Activated CD4-positive, alpha-beta T cell treated with anti-CD3 and anti-CD28 coated beads for 24 hours (primary cell): ENCODE results near the gene SELENOO.

ENCODE experiments used
- DNase-seq, 2 donors: peaks; one replicate each; pipeline ENCODE4 v3.0.0-alpha.2; 2020; ENCODE audit warnings: low read depth in 2 of 2

Gene SELENOO

DNA sequence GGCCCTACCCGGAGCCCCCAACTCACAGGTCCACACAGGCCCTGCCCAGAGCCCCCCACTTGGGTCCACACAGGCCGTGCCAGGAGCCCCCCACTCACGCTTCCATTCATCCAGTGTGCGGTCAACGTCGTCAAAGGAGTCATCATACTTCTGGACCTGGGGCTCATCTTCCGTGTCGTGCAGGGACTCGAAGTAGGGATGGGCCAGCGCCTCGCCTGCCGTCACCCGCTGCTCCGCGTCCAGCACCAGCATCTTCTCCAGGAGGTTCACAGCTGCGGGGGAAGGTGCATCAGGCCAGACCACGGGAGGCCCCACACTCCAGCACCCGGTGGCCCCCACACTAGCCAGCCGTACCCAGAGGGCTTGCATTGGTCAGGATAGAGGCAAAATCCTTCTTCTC, 54.3 kb downstream of the SELENOO start:
- no peak for DNase-seq

GRCh38 chr22:50255607-50256006, 54.8 kb downstream of the SELENOO start:
- DNase-seq, result no peak

- DNase-seq, result no peak
Observed at GRCh38 chr22:50256258-50256862, 55.5 kb downstream of the SELENOO start.

DNA sequence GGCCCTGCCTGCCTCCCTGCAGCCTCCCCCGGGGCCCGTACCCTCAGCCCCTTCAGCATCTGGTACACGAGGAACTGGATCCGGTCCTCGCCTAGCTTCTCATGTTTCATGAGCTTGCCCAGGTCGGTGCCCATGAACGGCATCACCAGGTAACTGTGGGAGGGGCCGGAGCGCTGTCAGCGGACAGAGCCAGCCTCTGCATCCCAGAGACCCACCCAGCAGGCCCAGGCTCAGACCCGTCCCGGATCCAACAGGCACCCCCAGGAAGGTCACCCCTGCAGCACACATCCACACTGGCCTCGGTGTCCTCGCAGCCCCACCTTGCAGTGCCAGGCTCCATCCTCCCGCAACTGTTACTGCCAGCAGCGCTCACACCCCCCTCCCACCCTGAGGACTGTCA, 56.2 kb downstream of the SELENOO start:
- no peak for DNase-seq

DNA sequence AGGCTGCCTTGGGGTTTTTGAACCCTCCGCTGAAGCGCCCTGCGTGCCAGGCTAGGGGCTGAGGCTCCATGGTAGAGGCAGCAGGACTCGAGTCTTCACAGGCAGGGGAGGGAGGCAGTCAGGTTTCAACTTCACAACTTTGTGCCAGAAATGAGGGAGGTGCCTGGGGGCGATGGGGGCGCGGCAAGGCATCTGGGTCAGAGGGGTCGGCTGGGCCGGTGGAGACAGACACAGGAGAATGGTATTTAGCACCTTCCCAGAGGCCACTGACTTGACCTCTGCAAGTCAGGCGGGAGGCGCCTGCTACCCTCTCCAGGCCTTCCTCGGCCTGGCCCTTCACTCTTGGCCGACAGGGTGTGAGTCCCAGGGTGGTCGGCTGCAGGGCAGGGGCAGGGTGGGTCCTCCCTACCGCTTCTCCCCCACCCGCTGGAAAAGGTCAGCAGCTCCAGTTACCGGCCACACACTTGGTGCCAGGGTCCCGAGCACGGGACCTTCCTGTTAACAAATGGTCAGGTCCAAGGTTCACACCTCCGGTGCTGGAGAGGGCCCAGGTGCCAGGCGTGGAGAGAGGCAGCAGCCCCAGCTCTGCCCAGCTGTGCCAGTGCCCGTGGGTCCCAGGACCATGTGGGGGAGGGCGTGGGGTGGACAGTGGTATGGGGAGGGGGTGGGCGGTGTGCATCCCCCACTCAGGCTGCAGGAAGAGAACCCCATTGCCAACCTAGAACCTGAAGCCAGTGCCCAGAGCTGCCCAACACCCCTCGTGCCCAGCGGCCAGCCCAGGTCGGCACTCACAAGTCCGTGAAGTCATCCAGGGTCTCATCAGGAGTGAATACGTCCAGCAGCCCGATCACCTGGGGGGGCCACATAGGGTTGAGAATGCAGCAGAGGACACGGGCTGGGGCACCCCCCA, 56.9 kb downstream of the SELENOO start:
- DNase-seq, result no peak

DNA sequence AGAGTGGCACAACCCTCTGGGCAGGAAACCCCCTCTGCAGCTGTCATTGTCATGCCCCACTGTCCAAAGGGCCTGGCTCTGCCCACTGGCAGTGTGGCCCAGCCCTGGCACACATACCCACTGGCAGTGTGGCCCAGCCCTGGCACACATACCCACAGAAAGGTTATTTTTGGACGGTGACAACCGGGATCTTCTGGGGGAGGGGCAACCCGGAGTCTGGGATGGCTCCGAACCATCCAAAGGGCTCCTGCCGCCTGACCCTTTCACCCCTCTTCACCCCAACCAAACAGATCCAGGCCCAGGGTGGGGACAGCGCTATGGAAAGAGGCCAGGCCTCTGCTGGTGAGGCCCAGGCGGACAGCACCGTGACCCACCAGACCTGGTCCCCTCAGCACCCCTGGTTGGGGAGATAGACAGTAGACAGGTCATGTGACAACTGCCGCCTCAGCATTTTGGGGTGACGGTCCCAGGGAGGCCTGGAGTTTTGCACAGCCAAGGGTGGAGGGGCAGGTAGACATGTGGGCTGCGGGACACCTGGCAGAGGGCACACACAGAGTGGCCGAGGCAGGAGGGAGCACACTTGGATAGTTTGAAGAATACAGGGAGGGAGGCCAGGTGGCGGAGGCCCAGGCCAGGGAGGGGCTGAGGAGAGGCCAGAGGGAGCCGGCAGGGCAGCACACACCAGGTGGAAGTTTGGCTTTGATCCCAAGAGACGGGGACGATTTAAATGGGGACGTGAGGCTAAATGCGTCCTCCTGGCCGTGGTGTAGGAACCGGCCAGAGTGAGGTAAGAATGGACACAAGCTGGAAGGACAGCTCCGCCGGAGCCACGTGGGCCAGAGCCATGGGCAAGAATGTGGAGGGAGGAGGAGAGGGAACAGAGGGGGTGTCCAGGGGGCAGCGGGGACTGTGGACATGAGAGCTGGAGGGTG, 57.8 kb downstream of the SELENOO start:
- no peak for DNase-seq

DNA sequence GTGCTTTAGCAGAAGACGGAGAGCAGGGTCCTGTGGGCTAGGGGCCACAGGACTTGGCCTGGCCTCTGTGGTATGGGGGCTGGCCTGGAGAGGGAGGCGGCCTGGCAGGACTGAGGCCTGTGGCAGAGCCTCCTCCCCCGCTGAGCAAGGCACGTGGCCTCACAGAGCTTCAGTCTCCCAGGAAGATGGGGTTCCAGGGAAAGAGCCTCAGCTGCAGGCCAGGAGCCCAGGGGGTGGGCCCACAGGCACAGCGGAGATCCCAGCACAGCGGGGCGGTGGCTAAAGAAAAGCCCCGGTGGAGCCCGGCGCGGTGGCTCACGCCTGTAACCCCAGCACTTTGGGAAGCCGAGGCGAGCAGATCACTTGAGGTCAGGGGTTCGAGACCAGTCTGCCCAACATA, 58.5 kb downstream of the SELENOO start:
- no peak for DNase-seq

DNA sequence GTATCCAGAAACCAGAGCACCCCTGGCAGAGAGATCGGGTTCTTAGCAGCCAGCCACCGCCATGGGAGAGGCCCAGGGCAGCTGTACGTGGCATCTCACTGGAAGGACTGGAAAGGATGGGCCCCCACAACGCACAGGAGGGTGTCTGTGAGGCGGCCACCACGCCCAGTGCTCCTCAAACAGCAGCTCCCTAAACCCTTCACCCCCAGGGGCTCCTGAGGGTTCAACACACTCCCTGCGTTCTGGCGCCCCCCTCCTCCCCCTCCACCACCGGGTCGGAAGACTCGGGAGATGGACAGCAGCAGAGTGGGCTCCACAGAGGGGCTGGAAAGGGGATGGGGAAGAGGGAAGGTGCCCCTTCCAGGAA, 59.6 kb downstream of the SELENOO start:
- no peak for DNase-seq

DNA sequence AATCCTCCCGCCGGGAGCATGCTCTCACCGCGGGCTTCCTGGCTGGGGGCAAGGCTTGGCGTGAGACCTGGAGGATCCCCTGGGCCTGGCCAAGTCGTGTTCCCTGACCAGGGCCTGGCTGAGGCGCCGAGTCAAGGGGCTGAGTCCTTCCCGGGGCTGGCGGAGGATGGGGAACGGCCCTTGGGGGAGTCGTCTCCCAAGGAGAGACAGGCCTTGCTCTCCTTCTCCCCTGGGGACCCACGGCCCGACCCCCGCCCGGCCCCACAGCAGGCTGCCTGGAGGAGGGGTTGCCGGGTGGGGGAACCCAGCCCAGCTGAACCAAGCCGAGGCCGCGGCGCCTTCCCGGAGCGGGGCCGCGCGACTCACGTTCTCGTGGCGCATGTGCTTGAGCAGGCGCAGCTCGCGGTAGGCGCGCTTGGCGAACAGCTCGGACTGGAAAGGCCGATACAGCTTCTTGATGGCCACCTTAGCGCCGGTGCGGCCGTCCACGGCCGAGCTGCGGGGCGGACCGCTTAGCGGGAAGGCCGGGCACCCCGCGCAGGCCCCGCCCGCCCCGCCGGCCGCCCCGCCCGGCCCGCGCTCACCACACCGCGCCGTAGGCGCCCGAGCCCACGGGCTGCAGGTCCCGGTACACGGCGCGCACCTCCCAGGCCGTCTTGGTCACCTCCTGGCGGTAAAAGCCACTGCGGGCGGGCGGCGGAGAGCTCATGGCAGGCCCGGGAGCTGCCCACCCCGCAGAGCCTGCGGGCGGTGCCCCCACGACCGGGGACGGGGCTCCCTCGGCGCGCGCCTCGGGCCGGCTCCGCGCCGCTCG, 60.2 kb downstream of the SELENOO start:
- no peak for DNase-seq

- DNase-seq, result no peak
Observed at GRCh38 chr22:50261615-50262459, 61.0 kb downstream of the SELENOO start, which contains the start of gene MAPK12. Gene MAPK12, minus strand, starts transcription at chr22:50261683. Its CDS starts 174 bp downstream, at chr22:50261509.

DNA sequence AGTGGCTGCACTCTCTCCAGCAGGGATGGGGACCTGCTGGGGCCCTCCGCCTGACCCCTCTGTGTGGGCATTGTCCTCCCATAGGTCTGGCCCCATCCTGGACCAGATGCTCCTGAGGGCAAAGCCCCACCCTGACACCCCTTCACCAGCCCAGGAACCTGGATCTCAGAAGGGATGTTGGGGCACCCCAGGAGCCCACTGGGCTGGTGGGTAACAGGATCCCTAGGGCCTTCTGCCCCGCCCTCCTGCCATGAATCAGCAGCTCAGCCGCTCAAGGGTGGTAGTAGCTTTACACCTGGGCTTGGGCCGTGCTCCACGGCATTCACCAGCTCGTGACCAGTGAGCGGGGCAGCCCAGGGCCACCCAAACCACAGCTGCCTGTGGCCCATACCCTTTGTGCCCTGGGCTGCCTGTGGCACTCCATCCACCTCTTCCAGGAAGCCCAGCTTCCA, 61.7 kb downstream of the SELENOO start:
- DNase-seq, result no peak

GRCh38 chr22:50262973-50263617, 62.3 kb downstream of the SELENOO start:
- DNase-seq, result no peak

DNA sequence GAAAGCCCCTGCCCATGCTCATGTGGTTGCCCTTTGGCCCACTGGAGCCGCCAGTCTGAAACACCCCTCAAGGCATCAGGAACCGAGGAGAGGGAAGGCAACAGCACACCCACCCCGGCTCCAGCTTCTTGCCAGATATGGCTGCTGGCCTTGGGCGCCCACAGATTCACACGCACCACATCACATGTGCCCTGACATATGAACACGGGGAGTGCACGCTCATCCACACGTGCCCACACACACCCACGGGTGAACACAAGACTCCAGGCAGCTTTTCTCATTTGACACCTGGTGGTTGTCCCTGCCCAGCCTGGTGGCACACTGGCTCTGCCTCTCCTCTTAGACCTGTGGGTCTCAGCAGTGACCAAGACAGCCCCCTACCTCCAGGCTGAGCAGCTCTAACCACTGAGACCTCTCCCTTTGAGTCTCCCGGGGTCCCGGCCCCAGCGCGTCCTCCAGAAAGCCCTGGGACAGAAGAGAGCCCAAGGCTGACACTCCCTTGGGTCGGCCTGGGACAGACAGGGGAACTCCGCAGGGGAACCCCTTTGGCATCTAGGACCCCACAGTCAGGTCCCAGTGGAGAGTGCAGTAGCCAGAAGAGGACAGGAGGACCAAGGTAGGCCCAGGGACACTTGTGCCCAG, 63.4 kb downstream of the SELENOO start:
- DNase-seq, result no peak

DNA sequence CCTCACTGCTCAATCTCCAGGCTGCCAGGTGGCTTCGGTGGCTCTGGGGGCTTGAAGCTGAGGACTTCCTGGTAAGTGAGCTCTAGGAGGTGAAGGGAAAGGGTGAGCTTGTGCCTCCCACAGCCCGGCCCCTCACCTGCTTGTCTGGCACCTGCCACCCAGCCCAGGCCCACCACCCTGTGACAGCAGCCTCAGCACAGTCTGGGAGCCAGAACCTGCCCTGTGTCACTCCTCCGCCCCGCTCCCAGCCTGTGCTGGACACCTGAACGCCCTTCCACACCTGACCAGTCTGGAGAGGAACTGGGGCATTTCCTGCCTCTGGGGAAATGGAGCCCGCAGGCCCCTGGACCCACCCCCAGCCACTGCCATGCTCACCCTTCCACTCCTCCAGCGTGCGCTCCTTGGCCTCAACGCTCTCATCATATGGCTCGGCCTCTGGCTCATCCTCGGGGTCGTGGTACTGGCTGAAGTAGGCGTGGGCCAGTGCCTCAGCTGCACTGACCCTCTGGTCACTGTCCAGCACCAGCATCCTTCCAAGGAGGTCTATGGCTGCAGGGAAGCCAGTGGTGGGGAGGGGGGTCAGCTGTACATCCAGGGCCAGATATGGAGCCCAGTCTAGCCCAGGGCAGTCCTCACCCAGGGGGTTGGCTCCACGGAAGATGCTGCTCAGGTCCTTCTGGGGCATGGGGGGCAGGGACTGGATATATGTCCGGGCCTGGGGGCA, 64.3 kb downstream of the SELENOO start:
- no peak for DNase-seq

- no peak for DNase-seq
Observed at GRCh38 chr22:50266994-50267393, 66.2 kb downstream of the SELENOO start.
